AG04450 (cell line): Measurements from ENCODE around the gene ZNF442. TPM values are rescaled to one million over a fixed set of nuclear protein-coding genes. Genes with fewer than 3 reads are reported as not detected.
"Not testable (repeated sequence)": the region's sequence is repeated elsewhere in the genome, so short reads cannot be mapped to it uniquely, and the experiment has no call there.

Experiments used
- CTCF ChIA-PET: fragments of 300-600, 350-600 bp; formaldehyde crosslinking; extraction: SDS; loops from one replicate; lab custom pipeline; 2022; ENCODE audit warnings: antibody characterized with exemption, inconsistent platforms; lab: Charles Lee
- POLR2A ChIA-PET: fragments of 350-600 bp; formaldehyde crosslinking; extraction: SDS; loops from one replicate; lab custom pipeline; 2021; ENCODE audit warnings: antibody characterized with exemption, inconsistent platforms; lab: Yijun Ruan, JAX
- DNase-seq: peaks from one replicate; pipeline ENCODE4 v3.0.0-alpha.2; 2011; ENCODE audit warnings: low read depth, low spot score
- H3K27ac ChIP-seq: one replicate; pipeline ENCODE4 v1.5.1; 2012; ENCODE audit warnings: low read depth, low read length, control low read depth
- H3K27me3 ChIP-seq: one replicate; pipeline ENCODE4 v1.6.0; 2012; ENCODE audit warnings: low read length; ENCODE audit not compliant: control insufficient read depth, insufficient read depth
- H3K4me3 ChIP-seq: 2 replicates; pipeline ENCODE4 v1.5.1; 2011; ENCODE audit warnings: mild to moderate bottlenecking, low read depth, low read length, control low read depth
- H3K9me3 ChIP-seq: 2 replicates; pipeline ENCODE4 v1.5.1; 2012; ENCODE audit warnings: low read length; ENCODE audit not compliant: control insufficient read depth, insufficient read depth
- polyA plus RNA-seq: library from polyadenylated mRNA; depleted of rRNA; stranded (reverse); fragments of >200 nt; gene quantifications from 2 replicates; pipeline ENCODE4 v1.2.3, GENCODE V29; 2011
- TF ChIP-seq, protein P1 (sequence below): IDR thresholded peaks from 2 replicates; pipeline ENCODE4 v1.5.1; 2011; ENCODE audit warnings: low read depth, low read length, control low read depth, inconsistent platforms

Gene ZNF442
- polyA plus RNA-seq, 1 experiment, result 1.4 TPM

DNA sequence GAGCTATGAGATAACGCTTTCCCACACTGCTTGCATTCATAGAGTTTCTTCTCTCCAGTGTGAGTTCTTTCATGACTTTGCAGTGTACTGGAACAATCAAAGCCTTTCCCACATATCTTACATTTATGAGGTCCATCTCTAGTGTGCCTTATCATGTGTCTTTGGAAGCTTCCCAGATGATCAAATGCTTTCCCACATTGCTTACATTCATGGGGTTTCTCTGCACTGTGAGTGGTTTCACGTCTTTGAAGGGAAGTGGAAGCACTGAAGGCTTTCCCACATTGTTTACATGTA, 14.9 kb upstream of the ZNF442 start:
- TF ChIP-seq, protein P1, sequence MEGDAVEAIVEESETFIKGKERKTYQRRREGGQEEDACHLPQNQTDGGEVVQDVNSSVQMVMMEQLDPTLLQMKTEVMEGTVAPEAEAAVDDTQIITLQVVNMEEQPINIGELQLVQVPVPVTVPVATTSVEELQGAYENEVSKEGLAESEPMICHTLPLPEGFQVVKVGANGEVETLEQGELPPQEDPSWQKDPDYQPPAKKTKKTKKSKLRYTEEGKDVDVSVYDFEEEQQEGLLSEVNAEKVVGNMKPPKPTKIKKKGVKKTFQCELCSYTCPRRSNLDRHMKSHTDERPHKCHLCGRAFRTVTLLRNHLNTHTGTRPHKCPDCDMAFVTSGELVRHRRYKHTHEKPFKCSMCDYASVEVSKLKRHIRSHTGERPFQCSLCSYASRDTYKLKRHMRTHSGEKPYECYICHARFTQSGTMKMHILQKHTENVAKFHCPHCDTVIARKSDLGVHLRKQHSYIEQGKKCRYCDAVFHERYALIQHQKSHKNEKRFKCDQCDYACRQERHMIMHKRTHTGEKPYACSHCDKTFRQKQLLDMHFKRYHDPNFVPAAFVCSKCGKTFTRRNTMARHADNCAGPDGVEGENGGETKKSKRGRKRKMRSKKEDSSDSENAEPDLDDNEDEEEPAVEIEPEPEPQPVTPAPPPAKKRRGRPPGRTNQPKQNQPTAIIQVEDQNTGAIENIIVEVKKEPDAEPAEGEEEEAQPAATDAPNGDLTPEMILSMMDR, result no peak
- H3K4me3 ChIP-seq, result no peak overlapping the region
- H3K9me3 ChIP-seq, result peaks cover 35% of the 10 kb centered on the region
- no peaks in the 10 kb centered on the region for H3K27me3 ChIP-seq
- H3K27ac ChIP-seq, result no peak overlapping the region
- DNase-seq, result no peak
- ChIA-PET POLR2A (no interaction called here), CTCF (no interaction called here)

DNA sequence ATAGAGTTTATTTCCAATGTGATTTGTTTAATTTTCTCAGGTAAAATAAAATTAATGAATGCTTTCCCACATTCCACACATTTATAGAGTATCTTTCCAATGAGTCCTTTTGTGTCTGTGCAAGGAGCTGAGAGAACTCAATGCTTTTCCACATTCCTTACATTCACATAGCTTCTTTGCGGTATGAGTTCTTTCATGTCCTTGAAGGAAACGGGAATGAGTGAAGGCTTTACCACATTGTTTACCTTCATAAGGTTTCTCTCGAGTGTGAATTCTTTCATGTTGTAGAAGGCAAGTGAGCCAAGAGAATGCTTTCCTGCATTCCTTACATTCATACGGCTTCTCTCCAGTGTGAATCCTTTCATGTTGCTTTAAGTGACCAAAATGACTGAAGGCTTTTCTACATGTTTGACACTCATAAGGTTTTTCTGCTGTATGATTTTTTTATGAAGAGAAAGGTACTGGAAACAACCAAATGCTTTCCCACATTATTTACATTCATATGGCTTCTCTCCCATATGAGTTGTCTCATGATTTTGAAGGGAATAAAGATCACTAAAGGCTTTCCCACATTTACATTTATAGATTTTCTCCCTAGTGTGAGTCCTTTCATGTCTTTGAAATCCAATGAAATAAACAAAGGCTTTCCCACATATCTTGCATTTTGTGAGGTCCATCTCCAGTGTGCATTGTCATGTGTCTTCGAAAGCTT, 14.4 kb upstream of the ZNF442 start:
- TF ChIP-seq, protein P1, result no peak
- POLR2A ChIA-PET, result no interaction called here
- no peaks in the 10 kb centered on the region for H3K27me3 ChIP-seq
- peaks cover 35% of the 10 kb centered on the region for H3K9me3 ChIP-seq
- CTCF ChIA-PET, result no interaction called here
- H3K27ac ChIP-seq, result no peak overlapping the region
- H3K4me3 ChIP-seq, result no peak overlapping the region
- no peak for DNase-seq

DNA sequence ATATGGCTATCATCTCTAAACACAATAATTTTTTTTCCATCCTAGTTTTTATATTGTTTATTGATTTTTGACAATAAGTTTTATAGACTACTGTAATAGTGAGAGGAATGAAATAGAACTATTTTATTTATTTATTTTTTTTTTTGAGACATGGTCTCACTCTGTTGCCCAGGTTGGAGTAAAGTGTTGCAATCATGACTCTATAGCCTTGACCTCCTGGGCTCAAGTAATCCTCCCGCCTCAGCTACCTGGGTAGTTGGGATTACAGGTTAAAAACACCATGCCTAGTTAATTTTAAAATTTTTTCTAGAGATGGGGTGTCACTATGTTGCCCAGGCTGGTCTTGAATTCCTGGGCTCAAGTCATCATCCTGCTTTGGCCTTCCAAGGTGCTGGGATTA, 8.5 kb upstream of the ZNF442 start:
- Histone ChIP-seq H3K9me3 (peaks cover 15% of the 10 kb centered on the region), H3K4me3 (no peak overlapping the region)
- TF ChIP-seq, protein P1, result no peak

DNA sequence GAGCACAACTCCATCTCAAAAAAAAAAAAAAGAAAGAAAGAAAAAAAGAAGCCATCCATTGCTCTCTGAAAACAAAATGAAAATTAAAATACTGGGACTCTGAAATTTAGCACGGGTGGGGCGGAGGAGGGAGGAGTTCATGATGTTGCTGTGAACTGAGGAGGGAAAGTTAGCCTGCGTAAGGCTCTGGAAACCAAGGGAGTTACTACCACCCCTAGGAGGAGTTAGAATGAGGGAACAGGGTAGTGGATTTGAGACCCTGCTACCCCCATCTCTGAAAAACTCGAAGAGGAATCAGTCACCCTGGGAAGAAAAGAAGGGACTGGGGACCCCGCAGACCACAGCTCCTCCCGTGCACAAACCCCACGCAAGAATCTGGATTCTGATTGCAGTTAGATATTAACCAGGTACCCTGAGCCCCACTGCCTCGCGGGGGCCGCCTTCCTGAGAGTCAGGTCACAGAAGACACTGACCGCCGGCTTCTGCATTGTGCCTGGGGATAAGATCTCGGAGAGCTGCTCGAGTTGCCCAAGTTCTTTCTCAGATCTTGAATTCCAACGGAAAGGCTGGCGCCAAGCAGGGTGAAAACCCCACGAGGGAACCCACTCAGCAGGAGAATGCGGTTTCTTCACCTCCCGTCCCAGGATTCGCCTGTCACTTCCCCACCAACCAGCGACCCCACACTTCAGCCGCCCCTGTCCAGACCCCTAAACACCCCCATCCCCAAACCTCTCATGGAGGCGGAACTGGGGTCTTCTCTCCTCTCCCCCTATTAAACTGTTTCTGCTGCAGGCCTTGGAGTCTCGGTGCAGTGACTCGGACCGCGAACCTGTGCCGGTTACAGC, 870 bp downstream of the ZNF442 start:
- Histone ChIP-seq H3K4me3 (peak overlapping the region; percentile 91), H3K27me3 (no peaks in the 10 kb centered on the region), H3K9me3 (peaks cover 20% of the 10 kb centered on the region), H3K27ac (no peak overlapping the region)
- ChIA-PET CTCF (interaction anchor here (0.6 to 2.0 kb wide), 10 partner anchors 10 to 567 kb away, joined by 3 to 15 read pairs (median 6); partner anchors contain the start of genes ZNF20, ZNF563 and ZNF878), POLR2A (interaction anchor here (0.6 to 1.4 kb wide), 4 partner anchors 31 to 312 kb away, joined by 3 to 11 read pairs (median 4); partner anchors contain the start of genes ZNF443, ZNF563 and ZNF564)
- TF ChIP-seq, protein P1, result no peak
- no peak for DNase-seq

More for the DNA sequence above, 8.5 kb upstream of the ZNF442 start:
- DNase-seq, result no peak
- H3K27me3 ChIP-seq, result no peaks in the 10 kb centered on the region
- CTCF ChIA-PET, result interaction anchor here (0.9 kb wide), 1 partner anchor 9 kb away, joined by 3 read pairs; the partner anchor contains the start of gene ZNF442
- POLR2A ChIA-PET, result no interaction called here
- H3K27ac ChIP-seq, result no peak overlapping the region

DNA sequence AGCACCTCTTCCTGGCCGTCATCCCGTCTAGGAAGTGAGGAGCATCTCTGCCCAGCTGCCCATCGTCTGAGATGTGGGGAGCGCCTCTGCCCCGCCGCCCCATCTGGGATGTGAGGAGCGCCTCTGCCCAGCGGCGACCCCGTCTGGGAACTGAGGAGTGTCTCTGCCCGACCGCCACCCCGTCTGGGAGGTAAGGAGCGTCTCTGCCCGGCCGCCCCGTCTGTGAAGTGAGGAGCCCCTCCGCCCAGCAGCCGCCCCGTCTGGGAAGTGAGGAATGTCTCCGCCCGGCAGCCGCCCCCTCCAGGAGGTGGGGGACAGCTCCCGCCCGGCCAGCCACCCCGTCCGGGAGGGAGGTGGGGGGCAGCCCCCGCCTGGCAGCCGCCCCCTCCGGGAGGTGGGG, 3.2 kb downstream of the ZNF442 start:
- H3K27me3 ChIP-seq, H3K4me3 ChIP-seq, H3K27ac ChIP-seq, CTCF ChIA-PET, DNase-seq, POLR2A ChIA-PET: not testable (repeated sequence)
- H3K9me3 ChIP-seq, result peaks cover 32% of the 10 kb centered on the region
